Vagina (tissue), 2 donors: ENCODE results near the gene PGC. TPM values are rescaled to one million over a fixed set of nuclear protein-coding genes. Genes with fewer than 3 reads are reported as not detected.

ENCODE experiments used
- DNase-seq, 2 donors: peaks; one replicate each; pipeline ENCODE4 v3.0.0-alpha.2; 2017; ENCODE audit errors: extremely low spot score in 2 of 2
- H3K27ac ChIP-seq: fragments of 200-600 bp; sonication (generic); one replicate; pipeline ENCODE4 v1.5.1; 2019
- H3K27me3 ChIP-seq: fragments of 200-600 bp; sonication (generic); one replicate; pipeline ENCODE4 v1.5.1; 2019
- H3K36me3 ChIP-seq, 2 donors: fragments of 200-600 bp; sonication (generic); one replicate each; pipeline ENCODE4 v1.5.1; 2017 to 2019
- H3K4me1 ChIP-seq: fragments of 200-600 bp; sonication (generic); one replicate; pipeline ENCODE4 v1.5.1; 2019
- H3K4me3 ChIP-seq, 2 donors: fragments of 200-600 bp; sonication (generic); 1 replicate in 1 of 2; 2 replicates in 1 of 2; pipeline ENCODE4 v1.5.1; 2016 to 2019
- H3K9me3 ChIP-seq: fragments of 200-600 bp; sonication (generic); one replicate; pipeline ENCODE4 v1.5.1; 2019
- POLR2A ChIP-seq, 2 donors: fragments of 450-650 bp; IDR thresholded peaks; one replicate each; pipeline ENCODE4 v1.6.1; 2017; ENCODE audit warnings: antibody characterized with exemption in 2 of 2, mild to moderate bottlenecking in 2 of 2, moderate library complexity in 2 of 2
- POLR2AphosphoS5 ChIP-seq, 2 donors: sonication (generic); formaldehyde crosslinking; IDR thresholded peaks; one replicate each; pipeline ENCODE4 v1.9.0; 2017; ENCODE audit warnings: antibody characterized with exemption in 2 of 2, mild to moderate bottlenecking in 2 of 2, low read depth in 1 of 2; ENCODE audit not compliant: insufficient read depth in 1 of 2
- intact Hi-C: fragments of 100-400 bp; cut with DNase I; formaldehyde crosslinking; loops from one replicate; pipeline ENCODE4 v1.15.1; 2023
- total RNA-seq: library from RNA; depleted of rRNA; stranded (reverse); fragments of >200 nt; gene quantifications from one replicate; pipeline ENCODE4 v1.2.3, GENCODE V29; 2016
- TF ChIP-seq, protein P1 (sequence below), 3 experiments: fragments of 450-650 bp in 2 of 3; fragments of 200-600 bp in 1 of 3; sonication (generic) in 1 of 3; IDR thresholded peaks; one replicate each; pipeline ENCODE4 v1.5.1; 2017 to 2019; ENCODE audit warnings: antibody characterized with exemption in 3 of 3, mild to moderate bottlenecking in 2 of 3, moderate library complexity in 2 of 3

The PGC gene
- total RNA-seq, 1 donor from 2014 or later, result 3.4 TPM

DNA sequence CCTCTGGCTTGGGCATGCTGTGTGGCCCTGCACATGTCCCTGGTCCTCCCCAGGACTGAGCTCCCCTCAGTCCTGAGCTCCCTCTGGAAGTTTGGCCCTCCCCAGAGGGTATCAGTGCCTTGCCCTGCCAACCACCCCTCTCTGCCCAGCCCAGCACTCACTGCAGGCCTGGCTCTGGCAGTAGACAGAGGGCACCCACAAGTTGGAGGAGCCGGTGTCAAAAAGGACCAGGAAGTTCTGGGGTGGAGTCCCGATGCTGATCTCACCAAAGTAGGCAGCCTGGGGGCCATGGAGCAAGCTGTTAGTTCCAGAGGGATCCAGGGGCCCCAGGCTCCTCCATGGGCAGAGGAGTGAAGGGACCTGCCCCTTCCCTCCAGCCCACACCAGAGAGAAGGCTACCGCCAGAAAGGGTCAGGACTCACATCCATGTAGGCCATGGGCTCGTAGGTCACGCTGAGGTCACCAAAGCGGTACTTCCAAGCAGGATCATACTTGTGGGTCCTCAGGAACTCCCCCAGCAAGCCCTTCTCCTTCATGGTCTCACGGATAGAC, 2.9 kb downstream of the PGC start:
- no peaks in the 10 kb centered on the region for H3K36me3 ChIP-seq
- DNase-seq, result no peak
- no peak overlapping the region for H3K4me3 ChIP-seq
- intact Hi-C loops, result no loop called here
- H3K27me3 ChIP-seq, result no peaks in the 10 kb centered on the region
- H3K9me3 ChIP-seq, result no peaks in the 10 kb centered on the region
- H3K4me1 ChIP-seq, result no peaks in the 10 kb centered on the region
- H3K27ac ChIP-seq, result no peak overlapping the region
- TF ChIP-seq POLR2A (IDR thresholded peaks at IDR 0.05) (no peak), POLR2AphosphoS5 (IDR thresholded peaks at IDR 0.05; ENCODE audit: insufficient read depth in 1 of 2, low read depth in 1 of 2) (no peak)
- TF ChIP-seq, protein P1, sequence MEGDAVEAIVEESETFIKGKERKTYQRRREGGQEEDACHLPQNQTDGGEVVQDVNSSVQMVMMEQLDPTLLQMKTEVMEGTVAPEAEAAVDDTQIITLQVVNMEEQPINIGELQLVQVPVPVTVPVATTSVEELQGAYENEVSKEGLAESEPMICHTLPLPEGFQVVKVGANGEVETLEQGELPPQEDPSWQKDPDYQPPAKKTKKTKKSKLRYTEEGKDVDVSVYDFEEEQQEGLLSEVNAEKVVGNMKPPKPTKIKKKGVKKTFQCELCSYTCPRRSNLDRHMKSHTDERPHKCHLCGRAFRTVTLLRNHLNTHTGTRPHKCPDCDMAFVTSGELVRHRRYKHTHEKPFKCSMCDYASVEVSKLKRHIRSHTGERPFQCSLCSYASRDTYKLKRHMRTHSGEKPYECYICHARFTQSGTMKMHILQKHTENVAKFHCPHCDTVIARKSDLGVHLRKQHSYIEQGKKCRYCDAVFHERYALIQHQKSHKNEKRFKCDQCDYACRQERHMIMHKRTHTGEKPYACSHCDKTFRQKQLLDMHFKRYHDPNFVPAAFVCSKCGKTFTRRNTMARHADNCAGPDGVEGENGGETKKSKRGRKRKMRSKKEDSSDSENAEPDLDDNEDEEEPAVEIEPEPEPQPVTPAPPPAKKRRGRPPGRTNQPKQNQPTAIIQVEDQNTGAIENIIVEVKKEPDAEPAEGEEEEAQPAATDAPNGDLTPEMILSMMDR (IDR thresholded peaks at IDR 0.05), result no peak

DNA sequence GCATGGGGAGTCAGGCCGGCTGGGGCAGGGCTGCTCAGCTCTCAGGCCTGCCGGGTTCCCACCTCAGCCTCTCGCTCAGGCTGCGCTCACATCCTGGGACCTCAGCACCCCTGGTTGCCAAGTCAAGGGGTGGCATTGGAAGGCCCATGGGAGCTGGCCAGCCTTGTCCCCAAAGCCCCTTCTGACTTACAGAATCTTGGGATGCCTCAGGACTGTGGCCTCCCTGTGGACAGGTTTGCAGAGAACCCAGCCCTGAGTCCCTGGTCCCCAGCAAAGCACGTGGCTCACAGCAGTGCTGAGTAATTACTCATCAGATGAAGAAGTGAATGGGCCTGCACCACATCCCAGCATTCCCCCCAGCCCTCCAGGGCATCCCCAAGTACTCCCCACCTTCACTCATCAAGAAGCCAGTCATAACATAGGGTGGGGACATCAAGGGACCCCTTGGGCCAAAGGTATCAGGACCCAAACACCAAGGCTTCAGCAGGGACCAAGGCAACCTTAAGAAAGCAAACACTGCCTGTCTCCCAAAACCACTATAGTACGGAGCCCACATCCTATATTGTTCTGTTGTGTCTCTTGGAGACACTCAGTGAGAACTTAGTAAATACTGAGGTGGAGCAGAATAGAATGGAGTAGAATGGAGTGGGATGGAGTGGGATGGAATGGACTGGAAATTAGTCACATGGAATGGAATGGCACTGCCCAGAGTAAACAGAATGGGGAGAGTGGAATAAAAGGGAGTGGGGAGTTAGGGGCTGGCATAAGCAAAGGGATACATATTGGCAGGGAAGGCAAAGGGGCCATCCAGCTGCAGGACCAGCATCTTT, 3.6 kb downstream of the PGC start:
- no peak for TF ChIP-seq POLR2A (IDR thresholded peaks at IDR 0.05)
- no peak for TF ChIP-seq POLR2AphosphoS5 (IDR thresholded peaks at IDR 0.05; ENCODE audit: insufficient read depth in 1 of 2, low read depth in 1 of 2)
- TF ChIP-seq, protein P1 (IDR thresholded peaks at IDR 0.05), result no peak
- intact Hi-C loops, result no loop called here
- Histone ChIP-seq H3K27me3 (no peaks in the 10 kb centered on the region), H3K4me3 (no peak overlapping the region), H3K4me1 (no peaks in the 10 kb centered on the region), H3K9me3 (no peaks in the 10 kb centered on the region), H3K27ac (no peak overlapping the region), H3K36me3 (no peaks in the 10 kb centered on the region)
- no peak for DNase-seq

DNA sequence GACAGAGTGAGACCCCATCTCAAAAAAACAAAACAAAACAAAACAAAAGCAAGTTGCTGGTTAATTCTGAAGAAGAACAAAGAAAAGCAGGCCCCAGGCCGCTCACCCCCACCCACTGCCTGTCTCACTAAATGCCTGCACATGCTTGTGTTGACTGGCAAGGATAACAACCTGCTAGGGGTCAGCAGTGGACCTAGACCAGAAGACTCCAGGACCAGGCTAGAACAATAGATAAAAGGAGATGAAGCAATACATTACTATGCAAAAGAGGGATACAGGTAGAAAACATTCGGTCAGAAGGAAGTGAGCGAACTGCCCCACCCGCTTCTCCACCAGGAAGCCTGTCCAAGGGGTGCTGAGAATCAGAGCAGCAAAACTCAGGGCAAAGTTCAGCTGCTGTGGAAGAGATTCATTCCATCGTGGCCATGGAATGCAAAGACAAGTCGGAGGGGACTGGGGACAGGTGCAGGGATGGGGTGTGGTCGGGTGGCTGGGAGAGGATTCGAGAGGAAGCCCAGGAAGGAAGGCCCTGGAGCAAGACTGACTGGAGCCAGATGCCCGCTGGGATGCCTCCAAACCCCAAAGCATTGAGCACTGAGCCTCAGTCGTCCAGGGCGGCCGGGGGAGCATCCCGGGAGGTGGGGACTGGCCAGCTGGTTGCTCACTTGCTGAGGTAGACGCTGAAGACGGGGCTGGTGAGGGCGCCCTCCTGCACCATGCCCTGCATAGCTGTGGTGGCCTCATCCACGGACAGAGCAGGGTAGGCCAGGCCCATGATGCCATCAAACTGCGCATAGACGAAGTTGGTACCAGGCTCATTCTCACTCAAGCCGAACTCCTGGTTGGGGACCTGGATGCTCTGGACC, 5.3 kb downstream of the PGC start:
- intact Hi-C loops, result no loop called here
- Histone ChIP-seq H3K36me3 (no peaks in the 10 kb centered on the region), H3K9me3 (no peaks in the 10 kb centered on the region), H3K4me3 (no peak overlapping the region), H3K4me1 (no peaks in the 10 kb centered on the region), H3K27ac (no peak overlapping the region), H3K27me3 (no peaks in the 10 kb centered on the region)
- TF ChIP-seq, protein P1 (IDR thresholded peaks at IDR 0.05), result no peak
- TF ChIP-seq POLR2AphosphoS5 (IDR thresholded peaks at IDR 0.05; ENCODE audit: insufficient read depth in 1 of 2, low read depth in 1 of 2) (no peak), POLR2A (IDR thresholded peaks at IDR 0.05) (no peak)
- DNase-seq, result no peak

DNA sequence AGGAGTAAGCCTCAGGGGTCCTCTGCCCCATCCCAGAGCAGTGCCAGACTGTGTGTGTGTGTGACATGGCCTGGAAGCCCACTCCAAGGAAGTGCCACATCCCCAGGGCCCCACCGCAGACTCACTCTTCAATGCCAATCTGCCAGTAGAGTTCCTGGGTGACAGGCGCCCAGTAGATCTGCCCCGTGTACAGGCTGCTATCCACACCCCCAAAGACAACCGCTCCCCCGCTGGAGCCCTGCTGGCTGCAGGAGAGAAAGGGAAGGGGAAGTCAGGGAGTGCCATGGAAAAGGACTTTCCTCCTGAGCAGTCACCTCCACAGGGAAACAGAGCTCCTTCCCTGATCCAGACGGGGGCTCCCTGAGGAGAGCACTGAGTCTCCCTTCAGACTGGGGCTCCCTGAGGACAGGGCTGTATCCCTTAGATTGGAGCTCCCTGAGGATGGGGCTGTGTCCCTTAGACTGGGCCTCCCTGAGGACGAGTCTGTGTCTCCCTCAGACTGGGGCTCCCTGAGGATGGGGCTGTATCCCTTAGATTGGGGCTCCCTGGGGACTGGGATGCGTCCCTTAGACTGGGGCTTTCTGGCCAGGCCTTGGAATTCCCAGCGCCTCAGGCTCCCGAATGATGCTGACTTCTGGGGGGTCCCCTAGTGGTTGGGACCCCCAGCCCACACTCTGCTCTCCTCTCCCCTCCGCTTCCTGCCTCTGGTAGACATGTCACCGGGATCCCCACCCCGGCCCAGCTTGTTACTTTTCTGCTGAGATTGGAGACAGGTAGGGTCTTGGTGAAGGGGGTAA, 6.6 kb downstream of the PGC start:
- no peak overlapping the region for H3K4me3 ChIP-seq
- intact Hi-C loops, result no loop called here
- H3K27ac ChIP-seq, result no peak overlapping the region
- no peaks in the 10 kb centered on the region for H3K27me3 ChIP-seq
- no peaks in the 10 kb centered on the region for H3K36me3 ChIP-seq
- H3K9me3 ChIP-seq, result no peaks in the 10 kb centered on the region
- H3K4me1 ChIP-seq, result peaks cover 7% of the 10 kb centered on the region
- TF ChIP-seq, protein P1 (IDR thresholded peaks at IDR 0.05), result no peak
- TF ChIP-seq POLR2A (IDR thresholded peaks at IDR 0.05), result no peak
- no peak for TF ChIP-seq POLR2AphosphoS5 (IDR thresholded peaks at IDR 0.05; ENCODE audit: insufficient read depth in 1 of 2, low read depth in 1 of 2)
- DNase-seq, result no peak
